C4-2B (cell line): Measurements from ENCODE around the gene RHCE.
"Not testable (repeated sequence)": the region's sequence is repeated elsewhere in the genome, so short reads cannot be mapped to it uniquely, and the experiment has no call there.

Experiments
- ZFX ChIP-seq: fragments of 450-650 bp; IDR thresholded peaks from 2 replicates; pipeline ENCODE4 v1.6.1; 2017
- TF ChIP-seq, protein P1 (sequence below): fragments of 450-650 bp; conservative IDR thresholded peaks from 2 replicates; pipeline ENCODE4 v1.5.1; 2017; ENCODE audit warnings: mild to moderate bottlenecking

DNA sequence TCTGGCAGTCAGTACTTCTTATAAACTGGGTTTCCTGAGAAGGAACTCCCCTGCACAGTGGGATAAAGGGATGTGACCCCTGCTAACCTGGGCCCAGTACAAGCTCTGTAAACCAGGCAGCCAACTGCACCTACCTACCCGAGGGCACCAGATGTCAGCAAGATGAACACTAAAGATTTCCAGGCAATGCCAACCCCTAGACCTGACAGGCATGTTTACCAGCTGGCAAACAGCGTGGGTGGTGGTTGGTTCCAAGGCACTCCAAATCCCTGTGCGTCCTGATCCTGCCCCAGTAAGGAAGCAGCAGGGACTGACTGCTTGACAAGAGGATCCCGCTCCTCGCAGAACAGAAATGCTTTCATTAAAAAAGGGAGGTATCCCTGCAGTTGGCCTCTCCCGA lies 2.6 kb upstream of the RHCE start:
- TF ChIP-seq, protein P1, sequence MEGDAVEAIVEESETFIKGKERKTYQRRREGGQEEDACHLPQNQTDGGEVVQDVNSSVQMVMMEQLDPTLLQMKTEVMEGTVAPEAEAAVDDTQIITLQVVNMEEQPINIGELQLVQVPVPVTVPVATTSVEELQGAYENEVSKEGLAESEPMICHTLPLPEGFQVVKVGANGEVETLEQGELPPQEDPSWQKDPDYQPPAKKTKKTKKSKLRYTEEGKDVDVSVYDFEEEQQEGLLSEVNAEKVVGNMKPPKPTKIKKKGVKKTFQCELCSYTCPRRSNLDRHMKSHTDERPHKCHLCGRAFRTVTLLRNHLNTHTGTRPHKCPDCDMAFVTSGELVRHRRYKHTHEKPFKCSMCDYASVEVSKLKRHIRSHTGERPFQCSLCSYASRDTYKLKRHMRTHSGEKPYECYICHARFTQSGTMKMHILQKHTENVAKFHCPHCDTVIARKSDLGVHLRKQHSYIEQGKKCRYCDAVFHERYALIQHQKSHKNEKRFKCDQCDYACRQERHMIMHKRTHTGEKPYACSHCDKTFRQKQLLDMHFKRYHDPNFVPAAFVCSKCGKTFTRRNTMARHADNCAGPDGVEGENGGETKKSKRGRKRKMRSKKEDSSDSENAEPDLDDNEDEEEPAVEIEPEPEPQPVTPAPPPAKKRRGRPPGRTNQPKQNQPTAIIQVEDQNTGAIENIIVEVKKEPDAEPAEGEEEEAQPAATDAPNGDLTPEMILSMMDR, result not testable (repeated sequence)
- not testable (repeated sequence) for TF ChIP-seq ZFX
